OCI-LY3 (cell line): ENCODE results near the gene SH2D3A.

Experiments used
- CTCF ChIP-seq: fragments of 200-600, 300-600 bp; sonication (generic); IDR thresholded peaks from 2 replicates; pipeline ENCODE4 v1.5.1; 2014; ENCODE audit warnings: antibody characterized with exemption, low read length, low read depth
- EZH2phosphoT487 ChIP-seq: fragments of 200-600 bp; shearing (Covaris generic); IDR thresholded peaks from 2 replicates; pipeline ENCODE4 v1.6.1; 2018; ENCODE audit warnings: antibody characterized with exemption, mixed run types, low read depth

- TF ChIP-seq CTCF (no peak), EZH2phosphoT487 (no peak)
Observed at GRCh38 chr19:6752256-6753177, 14.7 kb downstream of the SH2D3A start.
